ENCODE results near the gene IL25.

Gene IL25

GRCh38 chr14:23345987-23346692 is 26.5 kb upstream of the IL25 start:
- peaks cover 4% of the 10 kb centered on the region for H3K4me1 ChIP-seq (ENCODE audit: control insufficient read depth, insufficient read depth, low read length, poor library complexity, severe bottlenecking)
- H3K9me3 ChIP-seq (ENCODE audit: control insufficient read depth, low read length) = peaks cover 7% of the 10 kb centered on the region
- peaks cover 6% of the 10 kb centered on the region for H3K36me3 ChIP-seq (ENCODE audit: control insufficient read depth, insufficient read depth, low read length)
- H3K4me3 ChIP-seq (ENCODE audit: extremely low read depth, insufficient read depth, low read length, poor library complexity, severe bottlenecking) = no peak overlapping the region
- WGBS, 2 experiments (ENCODE audit: insufficient coverage in 2 of 2) = 72 to 74% methylated on average over 12 of the region's 13 CpGs
- H3K27ac ChIP-seq (ENCODE audit: low read depth, low read length, severe bottlenecking) = no peak overlapping the region

DNA sequence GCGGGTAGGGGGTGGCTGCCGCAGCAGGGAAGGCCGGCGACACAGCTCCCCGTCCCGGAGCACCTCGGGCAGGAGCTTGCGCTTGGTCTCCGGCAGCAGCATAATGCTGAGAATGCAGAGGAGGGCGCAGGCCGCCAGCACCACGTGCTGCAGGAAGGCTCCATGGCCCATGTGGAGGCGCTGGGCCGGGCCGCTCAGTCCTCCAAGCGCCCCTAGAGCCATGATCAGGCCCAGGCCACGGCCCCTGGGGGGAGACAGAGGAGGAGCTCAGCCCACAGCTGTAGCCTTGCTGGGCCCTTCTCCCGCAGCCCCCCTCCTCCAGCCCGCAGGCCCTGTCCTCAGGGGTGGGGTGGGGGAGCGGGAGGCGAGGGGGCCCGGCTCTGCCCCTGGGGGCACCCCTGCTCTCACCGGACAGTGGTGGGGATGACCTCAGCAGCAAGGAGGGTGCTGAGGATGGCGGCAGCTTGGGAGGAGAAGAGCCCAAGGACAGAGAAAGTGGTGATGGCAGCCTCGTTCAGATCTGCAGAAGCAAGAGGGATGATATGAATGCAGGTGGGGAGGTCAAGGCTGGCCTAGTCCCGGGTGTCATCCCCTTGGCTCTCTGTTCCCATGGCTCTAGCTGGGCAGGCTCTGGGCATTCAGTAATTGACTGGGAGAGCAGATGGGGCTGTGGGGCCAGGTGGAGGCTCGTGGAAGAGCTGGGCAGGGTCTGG is 25.8 kb upstream of the IL25 start:
- Histone ChIP-seq H3K27ac (ENCODE audit: low read depth, low read length, severe bottlenecking) (no peak overlapping the region), H3K9me3 (ENCODE audit: control insufficient read depth, low read length) (peaks cover under 1% of the 10 kb centered on the region), H3K4me1 (ENCODE audit: control insufficient read depth, insufficient read depth, low read length, poor library complexity, severe bottlenecking) (peaks cover 4% of the 10 kb centered on the region), H3K36me3 (ENCODE audit: control insufficient read depth, insufficient read depth, low read length) (peaks cover 8% of the 10 kb centered on the region), H3K4me3 (ENCODE audit: extremely low read depth, insufficient read depth, low read length, poor library complexity, severe bottlenecking) (no peak overlapping the region)
- 92 to 94% methylated on average over 21 to 23 of the region's 27 CpGs for WGBS, 2 experiments (ENCODE audit: insufficient coverage in 2 of 2)

DNA sequence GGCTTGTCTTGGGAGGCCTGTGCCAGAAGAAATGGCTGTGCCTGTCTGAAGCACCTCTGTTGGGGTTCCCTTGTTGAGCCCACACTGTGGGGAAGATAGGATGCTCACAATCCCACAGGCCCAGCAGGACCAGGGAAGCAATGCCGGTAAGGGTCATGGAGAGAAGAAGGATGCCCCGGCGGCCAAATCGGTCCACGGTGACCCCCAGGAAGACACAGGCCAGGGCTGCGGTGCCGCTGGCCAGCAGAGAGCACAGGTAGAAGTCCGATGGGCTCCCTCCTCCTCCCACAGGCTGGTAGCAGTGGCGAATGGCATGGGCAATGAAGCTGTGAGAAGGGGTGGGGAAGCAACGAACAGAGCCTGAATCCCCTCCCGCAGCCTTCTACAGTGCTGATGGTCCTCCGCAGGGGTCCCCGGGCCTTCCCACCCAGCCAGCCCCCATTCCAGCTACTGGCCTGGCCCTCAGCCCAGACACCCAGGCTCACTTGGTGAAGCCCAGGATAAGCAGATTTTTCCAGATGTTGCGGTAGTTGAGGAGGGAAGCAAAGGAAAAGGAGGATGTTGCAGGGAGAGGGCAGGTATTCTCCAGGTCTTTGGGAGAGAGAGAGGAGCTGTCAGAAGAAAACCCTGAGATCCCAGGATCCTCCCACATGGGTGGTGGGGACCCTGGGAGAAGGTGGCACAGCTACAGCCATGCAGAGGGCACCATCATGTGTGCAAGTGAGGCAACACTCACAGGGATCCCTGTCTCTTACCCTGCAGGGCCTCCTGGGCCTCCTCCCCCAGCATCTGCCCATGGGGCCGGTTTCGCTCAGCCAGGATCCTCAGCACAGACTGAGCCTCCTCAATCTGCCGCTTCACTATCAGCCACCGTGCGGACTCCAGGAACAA is 25.0 kb upstream of the IL25 start:
- 94% methylated on average over 5 to 16 of the region's 19 CpGs for WGBS, 2 experiments (ENCODE audit: insufficient coverage in 2 of 2)
- peaks cover 8% of the 10 kb centered on the region for H3K36me3 ChIP-seq (ENCODE audit: control insufficient read depth, insufficient read depth, low read length)
- no peak overlapping the region for H3K4me3 ChIP-seq (ENCODE audit: extremely low read depth, insufficient read depth, low read length, poor library complexity, severe bottlenecking)
- no peaks in the 10 kb centered on the region for H3K9me3 ChIP-seq (ENCODE audit: control insufficient read depth, low read length)
- peaks cover 4% of the 10 kb centered on the region for H3K4me1 ChIP-seq (ENCODE audit: control insufficient read depth, insufficient read depth, low read length, poor library complexity, severe bottlenecking)
- no peak overlapping the region for H3K27ac ChIP-seq (ENCODE audit: low read depth, low read length, severe bottlenecking)

- H3K4me3 ChIP-seq (ENCODE audit: extremely low read depth, insufficient read depth, low read length, poor library complexity, severe bottlenecking) = no peak overlapping the region
- H3K27ac ChIP-seq (ENCODE audit: low read depth, low read length, severe bottlenecking) = no peak overlapping the region
- H3K9me3 ChIP-seq (ENCODE audit: control insufficient read depth, low read length) = no peaks in the 10 kb centered on the region
- 92 to 100% methylated on average over 1 to 2 of the region's 6 CpGs for WGBS, 2 experiments (ENCODE audit: insufficient coverage in 2 of 2)
- H3K4me1 ChIP-seq (ENCODE audit: control insufficient read depth, insufficient read depth, low read length, poor library complexity, severe bottlenecking) = peaks cover 4% of the 10 kb centered on the region
- H3K36me3 ChIP-seq (ENCODE audit: control insufficient read depth, insufficient read depth, low read length) = peaks cover 8% of the 10 kb centered on the region
Observed at GRCh38 chr14:23348297-23348655, 24.3 kb upstream of the IL25 start.

DNA sequence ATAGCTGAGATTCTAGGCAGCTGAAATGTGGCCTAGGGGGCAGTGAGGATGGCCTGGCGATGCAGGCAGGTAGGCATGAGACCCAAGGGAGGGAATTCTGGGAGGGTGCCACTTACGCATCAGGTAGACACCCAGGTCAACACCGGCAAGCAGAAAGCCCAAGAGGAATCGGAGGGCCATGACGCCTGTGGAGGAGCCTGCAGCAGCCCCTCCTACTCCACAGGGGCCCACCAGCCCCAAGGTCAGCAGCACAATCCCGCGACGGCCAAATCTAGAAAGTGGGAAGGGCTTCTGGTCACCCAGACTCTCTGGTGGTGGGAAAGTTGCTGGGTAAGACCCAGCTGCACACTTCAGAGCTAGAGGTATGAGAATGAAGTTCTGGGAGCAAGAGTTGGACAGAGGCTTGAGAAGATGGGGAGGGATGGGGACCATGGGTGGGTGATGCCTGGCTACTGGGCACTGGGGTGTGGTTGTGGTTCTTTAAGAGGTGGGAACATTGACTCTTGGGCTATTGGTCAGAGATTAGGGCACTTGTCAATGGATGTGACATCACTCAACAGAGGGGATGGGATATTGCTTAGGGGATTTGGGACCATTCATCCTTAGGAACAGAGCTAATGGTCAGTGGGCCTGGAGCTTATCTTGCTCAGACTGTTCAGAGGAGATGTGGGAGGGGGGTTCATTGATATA is 23.3 kb upstream of the IL25 start:
- no peak overlapping the region for H3K27ac ChIP-seq (ENCODE audit: low read depth, low read length, severe bottlenecking)
- peaks cover 4% of the 10 kb centered on the region for H3K4me1 ChIP-seq (ENCODE audit: control insufficient read depth, insufficient read depth, low read length, poor library complexity, severe bottlenecking)
- H3K36me3 ChIP-seq (ENCODE audit: control insufficient read depth, insufficient read depth, low read length) = peaks cover 8% of the 10 kb centered on the region
- WGBS, 2 experiments (ENCODE audit: insufficient coverage in 2 of 2) = 91 to 100% methylated on average over 2 to 8 of the region's 8 CpGs
- H3K4me3 ChIP-seq (ENCODE audit: extremely low read depth, insufficient read depth, low read length, poor library complexity, severe bottlenecking) = no peak overlapping the region
- no peaks in the 10 kb centered on the region for H3K9me3 ChIP-seq (ENCODE audit: control insufficient read depth, low read length)

- Histone ChIP-seq H3K9me3 (ENCODE audit: control insufficient read depth, low read length) (no peaks in the 10 kb centered on the region), H3K4me1 (ENCODE audit: control insufficient read depth, insufficient read depth, low read length, poor library complexity, severe bottlenecking) (no peaks in the 10 kb centered on the region), H3K36me3 (ENCODE audit: control insufficient read depth, insufficient read depth, low read length) (peaks cover 13% of the 10 kb centered on the region), H3K27ac (ENCODE audit: low read depth, low read length, severe bottlenecking) (no peak overlapping the region), H3K4me3 (ENCODE audit: extremely low read depth, insufficient read depth, low read length, poor library complexity, severe bottlenecking) (peak overlapping the region; percentile 76)
- WGBS, 2 experiments (ENCODE audit: insufficient coverage in 2 of 2) = 8 to 13% methylated on average over 46 to 52 of the region's 61 CpGs
Observed at GRCh38 chr14:23351681-23352505, 20.7 kb upstream of the IL25 start.

GRCh38 chr14:23352506-23353432 is 19.8 kb upstream of the IL25 start, which contains the start of gene SLC22A17:
TSS of gene SLC22A17 (minus strand) at chr14:23352887.
- Histone ChIP-seq H3K4me1 (ENCODE audit: control insufficient read depth, insufficient read depth, low read length, poor library complexity, severe bottlenecking) (no peaks in the 10 kb centered on the region), H3K27ac (ENCODE audit: low read depth, low read length, severe bottlenecking) (peak within 1 kb of the TSS; percentile 45), H3K9me3 (ENCODE audit: control insufficient read depth, low read length) (no peaks in the 10 kb centered on the region), H3K4me3 (ENCODE audit: extremely low read depth, insufficient read depth, low read length, poor library complexity, severe bottlenecking) (peak within 1 kb of the TSS; percentile 76), H3K36me3 (ENCODE audit: control insufficient read depth, insufficient read depth, low read length) (peaks cover 20% of the 10 kb centered on the region)
- WGBS, 2 experiments (ENCODE audit: insufficient coverage in 2 of 2) = 3 to 4% methylated on average over 23 to 25 of the region's 42 CpGs

GRCh38 chr14:23353433-23353780 is 19.2 kb upstream of the IL25 start:
- H3K27ac ChIP-seq (ENCODE audit: low read depth, low read length, severe bottlenecking) = no peak overlapping the region
- H3K36me3 ChIP-seq (ENCODE audit: control insufficient read depth, insufficient read depth, low read length) = peaks cover 22% of the 10 kb centered on the region
- no peaks in the 10 kb centered on the region for H3K9me3 ChIP-seq (ENCODE audit: control insufficient read depth, low read length)
- WGBS, 2 experiments (ENCODE audit: insufficient coverage in 2 of 2) = 100% methylated on average over 1 of the region's 5 CpGs
- no peak overlapping the region for H3K4me3 ChIP-seq (ENCODE audit: extremely low read depth, insufficient read depth, low read length, poor library complexity, severe bottlenecking)
- H3K4me1 ChIP-seq (ENCODE audit: control insufficient read depth, insufficient read depth, low read length, poor library complexity, severe bottlenecking) = no peaks in the 10 kb centered on the region

- 92% methylated on average over 4 to 5 of the region's 6 CpGs for WGBS, 2 experiments (ENCODE audit: insufficient coverage in 2 of 2)
- Histone ChIP-seq H3K36me3 (ENCODE audit: control insufficient read depth, insufficient read depth, low read length) (peaks cover 36% of the 10 kb centered on the region), H3K4me3 (ENCODE audit: extremely low read depth, insufficient read depth, low read length, poor library complexity, severe bottlenecking) (no peak overlapping the region), H3K27ac (ENCODE audit: low read depth, low read length, severe bottlenecking) (no peak overlapping the region), H3K4me1 (ENCODE audit: control insufficient read depth, insufficient read depth, low read length, poor library complexity, severe bottlenecking) (no peaks in the 10 kb centered on the region), H3K9me3 (ENCODE audit: control insufficient read depth, low read length) (no peaks in the 10 kb centered on the region)
Observed at GRCh38 chr14:23354990-23355389, 17.6 kb upstream of the IL25 start.
